ENCODE measurements around the gene SEPTIN5. TPM values are rescaled to one million over a fixed set of nuclear protein-coding genes. Genes with fewer than 3 reads are reported as not detected.

The SEPTIN5 gene
- total RNA-seq, 3 donors from 2014 or later (not counting 1 experiment from before 2014, with no cell fraction given): 0.52 to 4.5 (median 1.9) TPM

GRCh38 chr22:19734163-19734562 lies 19.9 kb downstream of the SEPTIN5 start:
- Mint-ChIP-seq H3K4me1 (peaks cover 0 to 6% of the 10 kb centered on the region in 2 donors), H3K27me3 (ENCODE audit: low read depth in 2 of 2) (peaks cover 0 to 8% of the 10 kb centered on the region in 2 donors), H3K9me3 (no peaks in the 10 kb centered on the region), H3K36me3 (no peaks in the 10 kb centered on the region), H3K4me3 (no peak overlapping the region), H3K27ac (no peak overlapping the region)
- H3K27ac ChIP-seq (ENCODE audit: low read length): no peak overlapping the region
- no peak overlapping the region for H3K4me3 ChIP-seq (ENCODE audit: low read length)
- 94% methylated on average over 7 of the region's 7 CpGs for WGBS (ENCODE audit: insufficient coverage)
- ATAC-seq: no peak
- H3K36me3 ChIP-seq (ENCODE audit: control insufficient read depth, insufficient read depth, low read length): no peaks in the 10 kb centered on the region
- DNase-seq: no peak
- no peaks in the 10 kb centered on the region for H3K9me3 ChIP-seq (ENCODE audit: control insufficient read depth, insufficient read depth, low read length)
- H3K4me1 ChIP-seq (ENCODE audit: control insufficient read depth, insufficient read depth, low read length): peaks cover 10% of the 10 kb centered on the region
- no peak for TF ChIP-seq CTCF (IDR thresholded peaks at IDR 0.05)
- peaks cover 2% of the 10 kb centered on the region for H3K27me3 ChIP-seq (ENCODE audit: control insufficient read depth, insufficient read depth, low read length)
- intact Hi-C loops (cut with micrococcal nuclease): no loop called here

GRCh38 chr22:19734837-19735382 lies 20.6 kb downstream of the SEPTIN5 start:
- Histone ChIP-seq H3K27me3 (ENCODE audit: control insufficient read depth, insufficient read depth, low read length) (peaks cover 2% of the 10 kb centered on the region), H3K4me1 (ENCODE audit: control insufficient read depth, insufficient read depth, low read length) (peaks cover 10% of the 10 kb centered on the region), H3K4me3 (ENCODE audit: low read length) (no peak overlapping the region), H3K36me3 (ENCODE audit: control insufficient read depth, insufficient read depth, low read length) (no peaks in the 10 kb centered on the region), H3K27ac (ENCODE audit: low read length) (no peak overlapping the region), H3K9me3 (ENCODE audit: control insufficient read depth, insufficient read depth, low read length) (no peaks in the 10 kb centered on the region)
- Mint-ChIP-seq H3K4me3 (no peak overlapping the region), H3K27ac (no peak overlapping the region), H3K9me3 (no peaks in the 10 kb centered on the region), H3K4me1 (peaks cover 0 to 6% of the 10 kb centered on the region in 2 donors), H3K36me3 (no peaks in the 10 kb centered on the region), H3K27me3 (ENCODE audit: low read depth in 2 of 2) (peaks cover 0 to 8% of the 10 kb centered on the region in 2 donors)
- ATAC-seq: no peak
- WGBS (ENCODE audit: insufficient coverage): 79% methylated on average over 5 of the region's 5 CpGs
- no peak for TF ChIP-seq CTCF (IDR thresholded peaks at IDR 0.05)
- intact Hi-C loops (cut with micrococcal nuclease): no loop called here
- no peak for DNase-seq

DNA sequence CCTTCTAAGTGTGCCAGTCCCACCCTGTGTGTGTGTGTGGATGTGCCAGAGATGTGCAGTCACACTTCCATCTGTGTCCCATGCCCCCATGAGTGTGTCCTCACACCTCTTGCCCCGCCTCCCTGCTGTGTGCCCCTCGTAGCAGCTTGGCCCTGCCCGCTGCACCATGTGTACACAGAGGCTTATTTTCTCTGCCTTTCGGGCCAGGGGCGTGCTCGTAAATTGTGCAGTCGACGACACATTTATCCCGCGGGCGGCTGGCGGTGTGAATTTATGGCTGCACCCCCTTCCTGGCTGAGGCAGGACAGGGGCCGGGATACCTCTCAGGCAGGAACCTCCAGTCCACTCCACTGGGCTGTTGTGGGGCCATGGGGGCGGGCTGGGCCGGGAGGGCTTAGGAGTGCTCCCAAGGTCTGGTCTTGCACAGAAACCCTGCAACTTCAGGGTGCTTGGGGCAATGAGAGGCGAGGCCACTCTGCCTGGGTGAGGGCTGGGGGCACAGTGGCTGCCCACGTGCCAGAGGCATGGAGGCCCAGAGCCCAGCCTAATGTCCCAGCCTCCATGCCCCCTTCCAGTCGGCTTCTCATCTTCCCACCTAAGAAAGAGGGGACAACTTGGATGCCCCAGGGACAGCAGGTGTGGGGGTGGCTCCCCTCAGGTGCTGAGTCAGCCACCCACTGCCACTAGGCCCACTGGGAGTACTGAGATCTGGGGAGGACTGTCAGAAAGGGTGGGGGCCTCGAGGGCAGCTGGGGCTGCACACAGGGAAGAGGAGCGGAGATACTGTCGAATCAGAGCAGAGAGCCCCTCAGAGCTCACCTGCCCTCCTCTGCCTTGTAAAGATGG lies 21.6 kb downstream of the SEPTIN5 start:
- 83% methylated on average over 20 of the region's 21 CpGs for WGBS (ENCODE audit: insufficient coverage)
- no peak for DNase-seq

More for the DNA sequence above, 21.6 kb downstream of the SEPTIN5 start:
- Histone ChIP-seq H3K4me1 (ENCODE audit: control insufficient read depth, insufficient read depth, low read length) (peaks cover 4% of the 10 kb centered on the region), H3K27ac (ENCODE audit: low read length) (no peak overlapping the region), H3K36me3 (ENCODE audit: control insufficient read depth, insufficient read depth, low read length) (no peaks in the 10 kb centered on the region), H3K4me3 (ENCODE audit: low read length) (no peak overlapping the region), H3K27me3 (ENCODE audit: control insufficient read depth, insufficient read depth, low read length) (peaks cover 2% of the 10 kb centered on the region), H3K9me3 (ENCODE audit: control insufficient read depth, insufficient read depth, low read length) (no peaks in the 10 kb centered on the region)
- no peaks in the 10 kb centered on the region for H3K36me3 Mint-ChIP-seq
- H3K27ac Mint-ChIP-seq: no peak overlapping the region
- H3K9me3 Mint-ChIP-seq: no peaks in the 10 kb centered on the region
- intact Hi-C loops (cut with micrococcal nuclease): no loop called here
- H3K4me1 Mint-ChIP-seq: peaks cover 0 to under 1% of the 10 kb centered on the region in 2 donors
- peaks cover 0 to 6% of the 10 kb centered on the region in 2 donors for H3K27me3 Mint-ChIP-seq (ENCODE audit: low read depth in 2 of 2)
- H3K4me3 Mint-ChIP-seq: no peak overlapping the region
- no peak for ATAC-seq
- TF ChIP-seq CTCF (IDR thresholded peaks at IDR 0.05): no peak

All from natural killer cell (primary cell).